ENCODE data around the gene ZNF385C.

ZNF385C gene

DNA sequence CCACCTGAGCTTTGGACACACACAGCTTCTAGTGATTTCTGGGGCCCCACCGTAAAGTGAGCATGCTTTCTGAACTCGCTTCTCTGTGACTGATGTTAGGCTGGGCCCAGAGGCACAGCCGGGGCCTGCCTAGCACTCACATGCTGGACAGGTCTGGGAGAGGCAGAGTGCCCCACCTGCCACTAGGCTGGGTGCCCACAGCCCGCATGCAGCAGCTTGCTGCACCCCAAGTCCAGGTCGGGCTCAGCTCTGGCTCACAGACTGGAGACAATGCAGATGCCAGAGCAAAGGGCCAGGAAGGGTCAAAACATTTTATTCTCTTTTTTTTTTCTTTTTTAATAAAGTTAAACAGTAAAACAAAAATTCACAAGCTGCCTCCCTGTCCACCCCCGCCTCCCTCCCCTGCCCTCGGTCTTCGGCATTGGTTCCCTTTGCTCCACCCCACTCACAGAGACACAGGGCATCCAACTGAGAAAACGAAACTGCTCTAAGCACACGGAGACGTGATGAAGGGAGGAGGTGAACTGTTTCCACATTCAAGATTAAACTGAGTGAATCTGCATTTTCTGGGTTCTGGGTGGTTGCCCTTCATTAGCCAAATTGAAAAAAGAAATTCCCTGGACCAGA is 122.0 kb downstream of the ZNF385C start:
- H3K4me3 ChIP-seq (ENCODE audit: control insufficient read depth, low read depth, low read length), result no peak overlapping the region
- TF ChIP-seq, protein P1, sequence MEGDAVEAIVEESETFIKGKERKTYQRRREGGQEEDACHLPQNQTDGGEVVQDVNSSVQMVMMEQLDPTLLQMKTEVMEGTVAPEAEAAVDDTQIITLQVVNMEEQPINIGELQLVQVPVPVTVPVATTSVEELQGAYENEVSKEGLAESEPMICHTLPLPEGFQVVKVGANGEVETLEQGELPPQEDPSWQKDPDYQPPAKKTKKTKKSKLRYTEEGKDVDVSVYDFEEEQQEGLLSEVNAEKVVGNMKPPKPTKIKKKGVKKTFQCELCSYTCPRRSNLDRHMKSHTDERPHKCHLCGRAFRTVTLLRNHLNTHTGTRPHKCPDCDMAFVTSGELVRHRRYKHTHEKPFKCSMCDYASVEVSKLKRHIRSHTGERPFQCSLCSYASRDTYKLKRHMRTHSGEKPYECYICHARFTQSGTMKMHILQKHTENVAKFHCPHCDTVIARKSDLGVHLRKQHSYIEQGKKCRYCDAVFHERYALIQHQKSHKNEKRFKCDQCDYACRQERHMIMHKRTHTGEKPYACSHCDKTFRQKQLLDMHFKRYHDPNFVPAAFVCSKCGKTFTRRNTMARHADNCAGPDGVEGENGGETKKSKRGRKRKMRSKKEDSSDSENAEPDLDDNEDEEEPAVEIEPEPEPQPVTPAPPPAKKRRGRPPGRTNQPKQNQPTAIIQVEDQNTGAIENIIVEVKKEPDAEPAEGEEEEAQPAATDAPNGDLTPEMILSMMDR (conservative IDR thresholded peaks at IDR 0.05; ENCODE audit: control insufficient read depth, insufficient read depth, low read depth, low read length), result no peak
- DNase-seq (ENCODE audit: low read depth), result peak; percentile 61

All from fibroblast of mammary gland (primary cell).